GM20431 (cell line): ENCODE data around the gene DPH1.

Source experiments
- in situ Hi-C: fragments of 300-500 bp; cut with MseI, MboI; formaldehyde crosslinking; loops from one replicate; pipeline ENCODE4 v1.15.0; 2020; ENCODE audit warnings: low sequenced_read_pairs; ENCODE audit not compliant: unreplicated experiment

DPH1 gene

DNA sequence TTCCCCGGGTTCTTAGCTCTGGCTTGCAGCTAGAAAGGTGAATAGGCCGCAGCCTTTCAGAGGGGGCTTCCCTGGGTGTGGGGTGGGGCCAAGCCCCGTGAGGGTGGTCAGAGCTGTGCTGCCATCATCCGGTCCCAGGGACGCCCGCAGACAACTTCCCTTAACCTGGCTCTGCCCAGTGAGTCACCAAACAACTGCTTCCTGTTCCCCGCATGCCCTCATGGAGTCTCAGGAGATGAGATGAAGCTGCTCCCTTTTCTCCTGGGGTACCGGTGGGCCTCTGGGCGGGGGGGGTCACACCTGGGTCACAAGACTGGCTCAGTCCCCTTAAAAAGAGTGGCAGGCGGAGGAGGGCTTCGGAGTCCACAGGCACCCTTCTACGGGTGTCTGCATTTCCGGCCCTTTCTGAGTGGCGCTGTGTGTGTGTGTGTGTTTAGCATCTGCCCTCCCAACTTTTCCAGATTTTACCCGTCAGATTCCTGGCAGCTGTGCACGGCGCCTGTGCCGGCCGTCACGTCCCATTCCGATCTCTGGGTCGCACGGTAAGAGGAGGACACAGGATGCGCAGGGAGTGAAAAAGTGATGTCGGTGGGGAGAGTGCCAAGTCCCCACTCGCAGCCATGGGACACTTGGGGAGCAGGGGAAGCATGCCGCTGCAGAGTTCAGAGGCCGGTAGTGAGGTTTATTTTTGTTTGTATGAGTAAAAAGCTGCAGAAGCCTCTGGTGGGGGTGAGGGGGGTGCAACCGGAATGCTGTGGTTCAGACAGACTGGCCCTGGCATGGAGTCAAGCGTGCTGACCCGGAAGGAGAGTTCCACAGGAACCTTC is 41.7 kb downstream of the DPH1 start:
- in situ Hi-C loops, result no loop called here

DNA sequence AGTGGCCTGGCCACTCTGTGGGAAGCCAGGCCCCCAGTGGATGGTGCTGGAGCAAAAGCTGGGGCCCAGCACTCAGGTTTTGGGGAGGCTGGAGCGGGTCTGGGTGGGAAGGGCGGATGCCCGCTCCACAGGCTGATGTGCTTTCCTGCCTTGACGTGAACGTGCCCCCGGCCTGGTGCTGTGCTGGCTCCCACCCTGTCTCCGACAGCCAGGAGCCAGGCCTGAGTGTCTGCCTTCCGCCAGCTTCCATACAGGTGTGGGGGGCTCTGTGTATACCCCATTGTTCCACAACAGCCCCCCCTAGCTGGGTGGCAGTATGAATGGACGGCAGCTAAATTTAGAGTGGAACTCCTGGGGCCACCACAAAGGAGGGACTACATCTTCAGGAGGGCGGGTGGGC is 45.0 kb downstream of the DPH1 start:
- in situ Hi-C loops, result no loop called here

DNA sequence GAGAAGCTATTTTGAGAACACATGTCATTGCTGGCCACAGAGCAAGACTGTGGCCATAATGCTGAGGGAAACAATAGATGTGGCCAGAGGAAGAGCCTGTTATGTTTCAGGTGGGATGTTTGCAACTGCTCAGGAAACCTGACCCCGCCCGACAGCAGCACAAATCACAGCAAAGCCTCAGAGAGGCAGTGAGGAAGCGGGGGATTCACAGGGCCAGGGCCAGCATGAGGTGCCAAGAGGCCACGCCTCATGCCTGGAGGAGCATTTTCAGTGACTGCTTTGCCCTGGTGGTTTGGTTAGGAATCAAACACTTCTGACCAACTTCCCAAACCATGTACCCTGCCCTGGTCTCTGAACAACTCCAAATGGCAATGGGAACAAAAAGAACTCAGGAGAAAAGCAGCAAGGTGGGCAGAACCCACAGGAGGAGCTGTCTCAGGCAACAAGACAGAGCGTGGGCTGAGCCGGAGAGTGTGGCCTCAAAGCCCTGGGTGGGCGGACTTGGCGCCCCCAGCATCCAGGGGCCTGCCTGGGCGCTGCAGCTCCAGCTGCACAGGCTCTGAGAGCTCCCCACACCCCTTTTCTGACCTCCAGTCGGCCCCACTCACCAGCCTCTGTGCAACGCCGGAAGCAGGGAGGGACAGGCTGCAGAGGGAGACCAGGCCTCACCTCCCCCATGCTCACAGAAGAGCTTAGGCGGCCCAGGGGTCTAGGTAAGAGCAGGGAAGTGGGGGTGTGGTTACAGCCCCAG is 45.6 kb downstream of the DPH1 start:
- in situ Hi-C loops, result no loop called here

DNA sequence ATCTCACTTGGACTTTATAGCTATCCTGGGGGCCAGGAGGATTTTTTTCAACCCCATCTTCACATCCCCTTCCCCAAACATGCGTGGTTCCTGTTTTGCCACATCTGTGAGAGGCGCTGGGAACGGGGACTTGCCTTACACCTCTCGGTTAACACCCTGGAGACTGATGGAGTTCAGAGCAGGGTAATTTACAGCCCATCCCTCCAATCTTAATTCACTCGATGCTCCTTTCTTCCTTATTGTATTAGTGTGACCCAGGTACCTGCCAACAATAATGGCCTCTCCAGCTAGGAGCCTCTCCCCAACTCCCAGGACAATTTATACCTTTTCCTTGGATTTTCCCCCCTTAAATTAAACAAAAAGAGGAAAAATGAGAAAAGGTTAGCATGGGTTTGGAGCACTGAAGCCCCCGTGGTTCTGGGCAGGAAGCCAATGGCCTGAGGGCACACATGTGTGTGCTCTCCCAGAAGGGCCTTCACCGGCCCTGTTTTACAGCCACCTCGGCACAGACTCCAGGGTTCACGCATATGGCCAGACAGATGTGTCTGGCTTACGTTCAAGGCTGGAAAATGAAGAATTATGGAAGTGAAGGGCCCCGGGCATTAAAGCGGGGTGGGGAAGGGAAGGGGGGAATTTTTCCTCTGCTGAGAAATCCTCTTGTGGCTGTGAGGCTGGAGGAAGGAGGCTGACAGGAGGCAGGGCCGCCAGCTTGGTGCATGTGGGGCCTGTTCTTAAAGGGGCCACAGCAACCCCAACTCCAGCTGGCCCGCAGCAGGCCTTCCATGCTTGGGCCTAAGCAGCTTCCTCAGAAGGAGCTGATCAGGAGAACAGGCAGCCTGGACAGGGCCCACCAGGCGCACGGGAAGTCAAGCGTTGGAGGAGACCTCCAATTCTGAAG is 46.4 kb downstream of the DPH1 start:
- in situ Hi-C loops, result no loop called here

DNA sequence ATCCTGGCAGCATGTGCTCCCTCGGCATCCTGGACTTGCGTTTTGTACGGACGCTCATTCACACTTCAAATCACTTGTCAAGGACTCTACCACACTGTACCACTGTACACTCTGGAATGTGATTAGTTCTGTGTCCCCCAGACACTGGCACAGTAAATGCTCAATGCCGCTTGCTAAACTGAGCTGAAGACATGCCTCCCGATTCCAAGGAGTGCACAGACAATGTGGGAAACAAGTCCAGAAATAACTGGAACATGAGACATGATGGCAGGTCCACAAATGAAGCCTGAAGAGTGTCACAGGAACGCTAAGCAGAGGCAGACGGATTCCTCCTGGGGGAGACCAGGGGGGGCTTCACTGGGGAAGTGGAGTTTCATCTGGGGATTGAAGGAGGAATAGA is 47.1 kb downstream of the DPH1 start:
- in situ Hi-C loops, result no loop called here

DNA sequence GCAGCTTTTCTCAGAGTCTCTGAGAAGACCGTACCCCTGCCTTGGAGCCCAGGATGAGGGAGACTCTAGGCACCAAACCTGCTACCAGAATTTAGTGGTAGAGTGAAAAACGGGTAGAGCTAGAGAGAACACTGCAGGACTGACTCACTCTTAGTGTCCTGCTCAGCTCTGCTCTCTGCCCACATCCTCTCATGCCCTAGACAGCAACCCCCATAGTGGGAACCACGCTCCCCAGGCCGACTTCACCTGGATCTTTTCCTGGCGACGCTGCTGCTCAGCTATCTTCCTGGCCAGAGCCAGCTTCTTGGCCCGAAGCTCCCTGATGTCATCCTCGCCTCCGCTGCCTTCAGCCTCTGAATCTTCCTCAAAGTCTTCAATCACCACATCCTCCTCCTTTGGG is 51.6 kb downstream of the DPH1 start:
- in situ Hi-C loops, result no loop called here

DNA sequence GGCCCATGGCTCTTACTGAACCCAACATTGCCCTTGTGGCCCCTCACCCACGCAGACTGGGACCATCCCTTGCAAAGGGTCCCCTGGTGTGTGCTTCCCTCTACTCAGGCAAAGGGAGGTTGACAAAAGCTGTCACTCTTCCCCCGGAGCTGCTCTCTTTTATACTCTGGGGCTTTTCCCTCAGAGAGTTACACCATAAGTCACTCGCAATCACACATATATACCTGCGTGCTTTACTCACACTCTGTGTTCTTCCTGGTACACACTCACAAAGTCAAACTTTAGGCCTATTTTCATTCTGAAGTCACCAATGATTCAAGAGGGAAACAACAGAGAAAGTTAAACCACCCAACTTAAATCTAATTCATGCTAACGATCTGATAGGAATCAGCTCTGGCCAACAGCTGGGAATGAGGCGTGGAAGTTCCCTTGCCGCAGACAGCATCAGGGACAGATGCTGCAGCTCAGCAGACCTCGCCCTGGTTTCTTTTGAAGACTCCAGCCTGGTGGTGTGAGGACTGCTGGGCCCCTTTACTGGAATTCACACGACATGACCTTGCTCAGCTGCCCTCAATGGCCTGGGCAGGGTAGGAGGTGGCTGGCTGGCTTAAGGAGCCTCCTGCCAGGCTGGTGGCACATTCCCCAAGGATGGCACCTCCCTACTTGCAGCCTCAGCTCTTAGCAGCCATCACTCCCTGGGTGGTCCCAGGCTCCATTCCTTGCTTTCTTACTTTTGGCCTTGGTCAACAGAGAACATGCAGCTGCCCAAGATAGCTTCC is 52.2 kb downstream of the DPH1 start:
- in situ Hi-C loops, result no loop called here

GRCh38 chr17:2083613-2084035 is 53.7 kb downstream of the DPH1 start:
- in situ Hi-C loops, result no loop called here

- in situ Hi-C loops, result no loop called here
These were observed 54.2 kb downstream of the DPH1 start for GRCh38 chr17:2084036-2084765.

DNA sequence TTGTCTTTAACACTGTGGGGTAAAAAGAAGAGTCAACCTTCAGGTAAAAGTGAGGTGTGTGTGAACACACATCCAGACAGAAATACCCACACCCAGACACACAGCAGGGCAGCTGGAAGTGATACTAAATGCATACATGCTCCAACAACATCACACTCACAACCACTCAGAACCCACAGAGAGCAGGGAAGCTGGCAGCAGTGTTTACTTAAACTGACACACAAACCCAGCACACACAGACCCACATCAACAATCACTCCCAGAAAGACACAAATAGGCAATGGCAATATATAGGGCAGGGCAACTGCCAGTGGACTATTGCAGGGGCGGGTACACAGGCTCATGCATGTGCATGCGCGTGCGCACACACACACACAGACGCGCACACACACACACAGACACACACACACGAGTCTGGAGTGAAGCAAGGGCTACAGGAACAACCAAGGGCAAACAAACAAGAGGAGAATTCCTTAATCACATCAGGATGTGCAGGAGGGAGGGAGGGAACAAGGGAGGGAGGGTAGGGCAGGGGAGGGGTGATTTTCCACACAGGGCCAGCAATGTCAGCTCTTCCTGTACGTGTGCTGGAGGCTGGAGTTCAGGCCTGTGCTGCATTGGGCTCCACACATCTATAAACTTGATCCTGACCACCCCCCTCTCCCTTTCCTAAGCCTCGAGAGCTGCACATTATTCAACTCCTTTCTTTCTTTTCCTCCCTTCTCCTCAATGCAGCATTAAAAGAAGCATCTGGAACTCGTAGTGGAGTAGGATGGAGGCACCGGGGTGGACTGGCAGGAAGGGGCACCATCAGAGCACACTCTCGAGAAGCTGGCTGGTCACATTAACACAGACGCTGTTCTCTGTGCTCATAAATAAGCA is 55.1 kb downstream of the DPH1 start:
- in situ Hi-C loops, result no loop called here

DNA sequence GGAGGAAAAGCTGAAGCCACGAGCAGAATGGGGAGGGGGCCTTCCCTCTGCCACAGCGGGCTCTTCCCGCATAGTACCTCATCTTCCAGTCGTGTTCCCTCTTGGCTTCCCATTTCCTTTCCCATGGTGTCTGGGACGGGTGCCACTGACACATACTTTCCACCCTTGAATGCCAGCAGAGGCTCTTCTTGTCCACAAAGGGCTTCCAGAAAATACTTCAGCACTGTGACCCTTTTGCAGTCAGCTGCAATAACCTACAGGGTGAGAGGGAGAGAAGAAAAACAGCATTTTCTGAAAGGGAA is 55.6 kb downstream of the DPH1 start:
- in situ Hi-C loops, result no loop called here

DNA sequence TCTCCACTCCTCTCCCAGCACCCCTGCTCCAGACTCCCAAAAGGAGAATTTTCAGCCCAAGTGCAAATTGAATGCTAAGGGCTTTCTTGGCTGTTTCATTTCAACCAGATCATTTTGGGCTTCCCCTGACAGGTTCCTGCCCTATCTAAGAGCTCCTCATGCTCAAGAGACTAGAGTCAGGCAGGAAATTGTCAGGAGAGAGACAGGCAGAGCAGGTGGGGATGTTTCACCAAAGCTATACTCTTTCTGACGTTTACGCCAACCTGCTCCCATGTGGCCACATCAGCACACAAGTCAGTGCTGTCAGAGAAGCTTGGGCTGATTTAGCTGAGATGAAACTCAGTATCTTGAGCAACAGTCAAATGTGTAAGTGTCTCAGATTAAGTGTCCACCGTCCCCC is 56.4 kb downstream of the DPH1 start:
- in situ Hi-C loops, result no loop called here

- in situ Hi-C loops, result no loop called here
These were observed 57.8 kb downstream of the DPH1 start for GRCh38 chr17:2087597-2088211.

DNA sequence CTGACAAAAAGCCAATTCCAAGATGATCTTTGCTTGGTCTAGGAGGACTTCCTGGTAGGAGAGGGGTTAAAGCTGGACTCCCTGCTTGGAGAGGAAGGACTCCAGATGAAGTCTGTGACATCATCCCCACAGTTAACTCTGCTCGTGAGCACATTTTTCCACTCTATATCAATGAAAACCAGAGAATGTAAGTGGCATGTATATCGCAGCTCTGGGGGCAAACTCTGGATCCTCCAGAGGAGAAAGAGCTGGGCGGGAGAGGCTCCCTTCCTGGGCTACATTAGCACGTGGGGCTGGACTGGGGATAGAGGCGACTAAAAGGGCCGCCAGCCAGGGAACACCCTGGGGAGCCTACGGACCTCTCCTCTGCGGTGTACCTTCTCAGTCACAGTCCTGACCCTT is 59.1 kb downstream of the DPH1 start:
- in situ Hi-C loops, result no loop called here

DNA sequence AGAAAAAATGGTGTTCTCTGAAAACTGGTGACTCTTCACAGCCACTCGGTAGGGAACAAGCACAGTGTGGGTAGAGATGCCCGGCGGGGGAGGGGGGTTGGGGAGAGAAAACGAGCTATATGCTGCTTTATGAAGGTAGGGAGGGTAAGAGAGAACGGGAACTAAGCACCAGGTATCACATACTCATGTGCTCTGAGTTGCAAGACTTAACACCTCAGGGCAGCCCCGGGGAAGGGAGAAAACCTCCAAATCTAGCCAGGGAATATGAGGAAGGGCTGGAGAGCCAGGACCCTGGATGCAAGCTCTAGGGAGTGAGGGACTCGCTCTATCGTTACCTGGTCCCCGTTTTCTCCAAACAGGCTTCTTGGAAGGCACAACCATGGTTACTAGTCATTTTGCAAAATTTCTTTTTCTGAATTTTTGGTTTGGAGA is 60.3 kb downstream of the DPH1 start:
- in situ Hi-C loops, result no loop called here

DNA sequence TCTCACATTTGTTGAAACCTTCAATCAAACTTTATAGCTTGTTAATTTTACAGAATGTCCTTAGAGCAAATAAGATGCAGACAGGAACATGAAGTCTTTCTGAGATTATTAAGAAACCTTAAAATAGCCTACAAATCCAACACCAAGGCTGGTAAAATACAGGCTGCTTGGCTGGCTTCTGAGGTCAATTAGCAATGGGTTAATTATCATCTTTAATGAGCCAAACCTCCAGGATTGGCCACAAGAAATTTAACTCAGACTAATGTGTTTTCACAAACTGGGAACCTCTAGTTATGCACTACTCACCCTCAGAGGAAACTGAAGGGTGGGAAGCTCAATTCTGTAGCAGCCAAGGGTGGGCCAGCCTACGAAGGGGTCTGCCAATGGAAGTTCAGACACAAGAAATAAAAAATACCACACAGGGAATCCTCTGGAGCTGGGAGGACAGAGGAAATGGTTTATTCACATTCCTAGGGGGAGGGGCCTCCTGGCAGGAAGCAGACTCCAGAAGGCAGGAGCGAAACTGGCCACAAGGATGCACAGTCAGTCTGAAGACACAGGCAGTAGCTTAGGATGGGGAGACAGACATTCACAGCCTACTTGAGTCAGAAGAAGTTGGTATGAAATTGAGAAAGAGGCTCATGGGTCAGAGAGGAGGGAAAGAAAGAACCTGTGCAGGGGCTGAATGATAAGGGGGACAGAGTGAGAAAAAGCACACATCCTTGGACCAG is 61.0 kb downstream of the DPH1 start:
- in situ Hi-C loops, result no loop called here

DNA sequence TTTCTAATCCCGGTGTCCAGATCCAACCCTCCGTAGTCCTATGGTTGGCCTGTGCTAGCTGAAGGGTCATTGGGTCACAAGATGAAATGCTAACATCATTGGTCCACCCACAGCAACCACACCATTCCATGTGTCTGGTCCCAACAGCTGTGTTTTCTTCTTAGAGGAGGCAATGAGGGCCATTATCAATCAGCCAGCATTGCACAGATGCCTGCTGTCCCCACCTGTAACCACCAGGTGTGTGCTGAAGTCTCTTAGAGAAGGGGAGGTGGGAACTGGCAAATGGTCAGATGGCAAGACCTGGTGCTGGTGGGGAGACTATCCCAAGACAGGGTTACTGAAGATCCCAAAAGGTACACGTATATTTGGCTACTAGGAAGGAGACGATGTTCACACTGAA is 62.3 kb downstream of the DPH1 start:
- in situ Hi-C loops, result no loop called here
